IMR-90 (cell line): ENCODE data around the gene ZNF213.
"Not testable (repeated sequence)": the region's sequence is repeated elsewhere in the genome, so short reads cannot be mapped to it uniquely, and the experiment has no call there.

Experiments
- BHLHE40 ChIP-seq: fragments of 150-350 bp; IDR thresholded peaks from 2 replicates; pipeline ENCODE4 v1.6.1; 2016; ENCODE audit warnings: mild to moderate bottlenecking, low read depth, low read length
- CEBPB ChIP-seq: IDR thresholded peaks from 2 replicates; pipeline ENCODE4 v1.6.1; 2012; ENCODE audit warnings: low read depth, low read length, improper control_type of control experiment
- CHD1 ChIP-seq: IDR thresholded peaks from 2 replicates; pipeline ENCODE4 v1.6.1; 2012; ENCODE audit warnings: low read depth, low read length, improper control_type of control experiment
- MAFK ChIP-seq: IDR thresholded peaks from 2 replicates; pipeline ENCODE4 v1.6.1; 2012; ENCODE audit warnings: low read depth, low read length, improper control_type of control experiment
- MXI1 ChIP-seq: IDR thresholded peaks from 2 replicates; pipeline ENCODE4 v1.6.1; 2012; ENCODE audit warnings: low read depth, mild to moderate bottlenecking, low read length, moderate library complexity, borderline replicate concordance
- NFE2L2 ChIP-seq: fragments of 150-350 bp; IDR thresholded peaks from 2 replicates; pipeline ENCODE4 v1.6.1; 2016; ENCODE audit warnings: low read depth, mild to moderate bottlenecking, low read length
- POLR2A ChIP-seq: IDR thresholded peaks from 2 replicates; pipeline ENCODE4 v1.6.1; 2012; ENCODE audit warnings: mild to moderate bottlenecking, low read depth, low read length
- RAD21 ChIP-seq: IDR thresholded peaks from 2 replicates; pipeline ENCODE4 v1.6.1; 2012; ENCODE audit warnings: low read length, improper control_type of control experiment
- RFX5 ChIP-seq: IDR thresholded peaks from 2 replicates; pipeline ENCODE4 v1.8.0; 2012; ENCODE audit warnings: low read depth, mild to moderate bottlenecking, low read length, moderate library complexity
- SMC3 ChIP-seq: fragments of 150-350 bp; IDR thresholded peaks from 2 replicates; pipeline ENCODE4 v1.6.1; 2016; ENCODE audit warnings: low read depth, mild to moderate bottlenecking, antibody characterized with exemption, low read length, moderate library complexity
- TF ChIP-seq, protein P1 (sequence below): conservative IDR thresholded peaks from 2 replicates; pipeline ENCODE4 v1.5.1; 2012; ENCODE audit warnings: mild to moderate bottlenecking, low read depth, low read length, improper control_type of control experiment
- TF ChIP-seq, protein P2 (sequence below): fragments of 150-350 bp; IDR thresholded peaks from 2 replicates; pipeline ENCODE4 v1.6.1; 2017; ENCODE audit warnings: mild to moderate bottlenecking, antibody characterized with exemption, low read length, low read depth
- TF ChIP-seq, protein P3 (sequence below): fragments of 150-350 bp; IDR thresholded peaks from 2 replicates; pipeline ENCODE4 v1.6.1; 2016; ENCODE audit warnings: low read depth, mild to moderate bottlenecking, low read length, moderate library complexity, borderline replicate concordance

DNA sequence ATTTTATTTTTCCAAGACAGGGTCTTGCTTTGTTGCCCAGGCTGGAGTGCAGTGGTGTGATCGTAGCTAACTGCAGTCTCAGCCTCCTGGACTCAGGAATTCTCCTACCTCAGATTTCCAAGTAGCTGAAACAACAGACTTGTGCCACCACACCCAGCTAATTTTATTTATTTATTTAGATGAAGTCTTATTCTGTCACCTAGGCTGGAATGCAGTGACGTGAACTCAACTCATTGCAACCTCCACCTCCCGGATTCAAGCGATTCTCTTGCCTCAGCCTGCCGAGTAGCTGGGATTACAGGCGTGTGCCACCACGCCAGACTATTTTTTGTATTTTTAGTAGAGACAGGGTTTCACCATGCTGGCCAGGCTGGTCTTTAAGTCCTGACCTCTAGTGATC is 33.9 kb downstream of the ZNF213 start:
- TF ChIP-seq, protein P1, sequence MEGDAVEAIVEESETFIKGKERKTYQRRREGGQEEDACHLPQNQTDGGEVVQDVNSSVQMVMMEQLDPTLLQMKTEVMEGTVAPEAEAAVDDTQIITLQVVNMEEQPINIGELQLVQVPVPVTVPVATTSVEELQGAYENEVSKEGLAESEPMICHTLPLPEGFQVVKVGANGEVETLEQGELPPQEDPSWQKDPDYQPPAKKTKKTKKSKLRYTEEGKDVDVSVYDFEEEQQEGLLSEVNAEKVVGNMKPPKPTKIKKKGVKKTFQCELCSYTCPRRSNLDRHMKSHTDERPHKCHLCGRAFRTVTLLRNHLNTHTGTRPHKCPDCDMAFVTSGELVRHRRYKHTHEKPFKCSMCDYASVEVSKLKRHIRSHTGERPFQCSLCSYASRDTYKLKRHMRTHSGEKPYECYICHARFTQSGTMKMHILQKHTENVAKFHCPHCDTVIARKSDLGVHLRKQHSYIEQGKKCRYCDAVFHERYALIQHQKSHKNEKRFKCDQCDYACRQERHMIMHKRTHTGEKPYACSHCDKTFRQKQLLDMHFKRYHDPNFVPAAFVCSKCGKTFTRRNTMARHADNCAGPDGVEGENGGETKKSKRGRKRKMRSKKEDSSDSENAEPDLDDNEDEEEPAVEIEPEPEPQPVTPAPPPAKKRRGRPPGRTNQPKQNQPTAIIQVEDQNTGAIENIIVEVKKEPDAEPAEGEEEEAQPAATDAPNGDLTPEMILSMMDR = not testable (repeated sequence)
- TF ChIP-seq, protein P2, sequence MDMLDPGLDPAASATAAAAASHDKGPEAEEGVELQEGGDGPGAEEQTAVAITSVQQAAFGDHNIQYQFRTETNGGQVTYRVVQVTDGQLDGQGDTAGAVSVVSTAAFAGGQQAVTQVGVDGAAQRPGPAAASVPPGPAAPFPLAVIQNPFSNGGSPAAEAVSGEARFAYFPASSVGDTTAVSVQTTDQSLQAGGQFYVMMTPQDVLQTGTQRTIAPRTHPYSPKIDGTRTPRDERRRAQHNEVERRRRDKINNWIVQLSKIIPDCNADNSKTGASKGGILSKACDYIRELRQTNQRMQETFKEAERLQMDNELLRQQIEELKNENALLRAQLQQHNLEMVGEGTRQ = not testable (repeated sequence)
- not testable (repeated sequence) for TF ChIP-seq RFX5, RAD21, POLR2A, NFE2L2, MXI1, SMC3, CHD1, BHLHE40, MAFK, CEBPB
- TF ChIP-seq, protein P3, sequence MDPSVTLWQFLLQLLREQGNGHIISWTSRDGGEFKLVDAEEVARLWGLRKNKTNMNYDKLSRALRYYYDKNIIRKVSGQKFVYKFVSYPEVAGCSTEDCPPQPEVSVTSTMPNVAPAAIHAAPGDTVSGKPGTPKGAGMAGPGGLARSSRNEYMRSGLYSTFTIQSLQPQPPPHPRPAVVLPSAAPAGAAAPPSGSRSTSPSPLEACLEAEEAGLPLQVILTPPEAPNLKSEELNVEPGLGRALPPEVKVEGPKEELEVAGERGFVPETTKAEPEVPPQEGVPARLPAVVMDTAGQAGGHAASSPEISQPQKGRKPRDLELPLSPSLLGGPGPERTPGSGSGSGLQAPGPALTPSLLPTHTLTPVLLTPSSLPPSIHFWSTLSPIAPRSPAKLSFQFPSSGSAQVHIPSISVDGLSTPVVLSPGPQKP = not testable (repeated sequence)
